Esophagus muscularis mucosa (tissue), 3 donors: ENCODE data around the gene OOSP1.

Experiments used
- CTCF ChIP-seq, 3 experiments: fragments of 200-600 bp in 2 of 3; fragments of 450-650 bp in 1 of 3; sonication (generic) in 2 of 3; IDR thresholded peaks; one replicate each; pipeline ENCODE4 v1.5.1; 2017 to 2019; ENCODE audit warnings: antibody characterized with exemption in 3 of 3, mild to moderate bottlenecking in 2 of 3, moderate library complexity in 1 of 3
- EP300 ChIP-seq: sonication (generic); formaldehyde crosslinking; IDR thresholded peaks from one replicate; pipeline ENCODE4 v1.6.1; 2017; ENCODE audit warnings: antibody characterized with exemption

- TF ChIP-seq CTCF (IDR thresholded peaks at IDR 0.05) (no peak), EP300 (no peak)
Observed at GRCh38 chr11:59973097-59973496, 34.9 kb downstream of the OOSP1 start.
